ENCODE results near the gene TCL1B.

DNA sequence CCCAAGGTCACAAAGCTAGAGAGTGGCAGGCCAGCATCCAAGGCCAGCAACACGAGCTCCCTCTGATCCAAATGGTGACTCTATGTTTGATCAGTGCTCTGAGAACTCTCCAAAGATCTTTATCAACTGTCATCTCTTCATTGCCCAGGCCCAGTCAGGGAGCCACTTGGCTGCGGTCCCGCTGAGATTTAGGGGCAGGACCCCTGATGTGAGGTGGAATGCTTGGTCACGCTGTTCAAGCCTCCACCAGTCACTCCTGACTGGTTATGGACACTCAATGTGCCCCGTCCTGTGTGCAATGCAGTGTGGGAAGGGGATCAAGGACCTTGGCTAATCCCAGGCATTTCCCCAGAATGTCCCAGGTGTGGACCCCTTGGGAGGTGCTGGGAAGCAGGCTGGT is 19.8 kb upstream of the TCL1B start:
- TF ChIP-seq, protein P1, sequence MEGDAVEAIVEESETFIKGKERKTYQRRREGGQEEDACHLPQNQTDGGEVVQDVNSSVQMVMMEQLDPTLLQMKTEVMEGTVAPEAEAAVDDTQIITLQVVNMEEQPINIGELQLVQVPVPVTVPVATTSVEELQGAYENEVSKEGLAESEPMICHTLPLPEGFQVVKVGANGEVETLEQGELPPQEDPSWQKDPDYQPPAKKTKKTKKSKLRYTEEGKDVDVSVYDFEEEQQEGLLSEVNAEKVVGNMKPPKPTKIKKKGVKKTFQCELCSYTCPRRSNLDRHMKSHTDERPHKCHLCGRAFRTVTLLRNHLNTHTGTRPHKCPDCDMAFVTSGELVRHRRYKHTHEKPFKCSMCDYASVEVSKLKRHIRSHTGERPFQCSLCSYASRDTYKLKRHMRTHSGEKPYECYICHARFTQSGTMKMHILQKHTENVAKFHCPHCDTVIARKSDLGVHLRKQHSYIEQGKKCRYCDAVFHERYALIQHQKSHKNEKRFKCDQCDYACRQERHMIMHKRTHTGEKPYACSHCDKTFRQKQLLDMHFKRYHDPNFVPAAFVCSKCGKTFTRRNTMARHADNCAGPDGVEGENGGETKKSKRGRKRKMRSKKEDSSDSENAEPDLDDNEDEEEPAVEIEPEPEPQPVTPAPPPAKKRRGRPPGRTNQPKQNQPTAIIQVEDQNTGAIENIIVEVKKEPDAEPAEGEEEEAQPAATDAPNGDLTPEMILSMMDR (tag by site-specific recombination; IDR thresholded peaks at IDR 0.05) = no peak
- TF ChIP-seq, protein P2, sequence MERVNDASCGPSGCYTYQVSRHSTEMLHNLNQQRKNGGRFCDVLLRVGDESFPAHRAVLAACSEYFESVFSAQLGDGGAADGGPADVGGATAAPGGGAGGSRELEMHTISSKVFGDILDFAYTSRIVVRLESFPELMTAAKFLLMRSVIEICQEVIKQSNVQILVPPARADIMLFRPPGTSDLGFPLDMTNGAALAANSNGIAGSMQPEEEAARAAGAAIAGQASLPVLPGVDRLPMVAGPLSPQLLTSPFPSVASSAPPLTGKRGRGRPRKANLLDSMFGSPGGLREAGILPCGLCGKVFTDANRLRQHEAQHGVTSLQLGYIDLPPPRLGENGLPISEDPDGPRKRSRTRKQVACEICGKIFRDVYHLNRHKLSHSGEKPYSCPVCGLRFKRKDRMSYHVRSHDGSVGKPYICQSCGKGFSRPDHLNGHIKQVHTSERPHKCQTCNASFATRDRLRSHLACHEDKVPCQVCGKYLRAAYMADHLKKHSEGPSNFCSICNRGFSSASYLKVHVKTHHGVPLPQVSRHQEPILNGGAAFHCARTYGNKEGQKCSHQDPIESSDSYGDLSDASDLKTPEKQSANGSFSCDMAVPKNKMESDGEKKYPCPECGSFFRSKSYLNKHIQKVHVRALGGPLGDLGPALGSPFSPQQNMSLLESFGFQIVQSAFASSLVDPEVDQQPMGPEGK (tag by site-specific recombination; IDR thresholded peaks at IDR 0.05) = no peak
- no peak for TF ChIP-seq ZNF843 (tag by site-specific recombination; IDR thresholded peaks at IDR 0.05)
- TF ChIP-seq OVOL3 (tag by site-specific recombination; IDR thresholded peaks at IDR 0.05) = no peak
- TF ChIP-seq, protein P3, sequence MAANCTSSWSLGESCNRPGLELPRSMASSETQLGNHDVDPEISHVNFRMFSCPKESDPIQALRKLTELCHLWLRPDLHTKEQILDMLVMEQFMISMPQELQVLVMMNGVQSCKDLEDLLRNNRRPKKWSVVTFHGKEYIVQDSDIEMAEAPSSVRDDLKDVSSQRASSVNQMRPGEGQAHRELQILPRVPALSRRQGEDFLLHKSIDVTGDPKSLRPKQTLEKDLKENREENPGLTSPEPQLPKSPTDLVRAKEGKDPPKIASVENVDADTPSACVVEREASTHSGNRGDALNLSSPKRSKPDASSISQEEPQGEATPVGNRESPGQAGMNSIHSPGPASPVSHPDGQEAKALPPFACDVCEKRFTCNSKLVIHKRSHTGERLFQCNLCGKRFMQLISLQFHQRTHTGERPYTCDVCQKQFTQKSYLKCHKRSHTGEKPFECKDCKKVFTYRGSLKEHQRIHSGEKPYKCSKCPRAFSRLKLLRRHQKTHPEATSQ (tag by site-specific recombination; IDR thresholded peaks at IDR 0.05) = no peak
